Measurements from ENCODE around the gene EXOSC10. TPM values are rescaled to one million over a fixed set of nuclear protein-coding genes. Genes with fewer than 3 reads are reported as not detected.
"Not testable (repeated sequence)": the region's sequence is repeated elsewhere in the genome, so short reads cannot be mapped to it uniquely, and the experiment has no call there.

EXOSC10 gene
- total and polyA plus RNA-seq, 10 donors, result 27.5 to 66.3 (median 55.4) TPM

DNA sequence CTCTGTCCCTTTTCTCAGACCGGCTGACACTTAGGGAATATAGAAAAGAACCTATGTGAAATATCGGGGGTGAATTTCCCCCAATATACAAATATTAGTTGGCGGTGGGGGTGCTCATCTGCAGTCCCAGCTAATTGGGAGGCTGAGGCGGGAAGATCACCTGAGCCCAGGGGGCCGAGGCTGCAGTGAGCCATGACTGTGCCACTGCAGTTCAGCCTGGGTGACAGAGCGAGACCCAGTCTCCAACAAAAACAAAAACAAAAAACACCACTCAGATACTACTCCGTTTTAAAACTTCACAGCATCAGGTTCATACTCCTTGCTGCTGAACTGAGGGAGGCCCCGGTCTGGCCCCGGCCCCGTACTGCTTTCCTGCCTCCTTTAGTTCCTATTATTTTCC, 5.9 kb upstream of the EXOSC10 start:
- intact Hi-C loops (cut with DNase I; ENCODE audit: low total_unique reads), result no loop called here
- Histone ChIP-seq H3K4me1 (no peaks in the 10 kb centered on the region), H3K9me3 (no peaks in the 10 kb centered on the region), H3K27ac (no peak overlapping the region), H3K27me3 (replicated peaks in 1 of 7) (no peaks in the 10 kb centered on the region), H3K36me3 (peaks cover 0 to 53% (median 46%) of the 10 kb centered on the region in 6 donors), H3K4me3 (no peak overlapping the region)
- WGBS, 5 donors, result 91 to 99% (median 95%) methylated on average over 10 of the region's 10 CpGs
- no peak for DNase-seq
- TF ChIP-seq POLR2A (IDR thresholded peaks at IDR 0.05), result no peak
- no peak for TF ChIP-seq POLR2AphosphoS5 (IDR thresholded peaks at IDR 0.05)
- TF ChIP-seq, protein P1, sequence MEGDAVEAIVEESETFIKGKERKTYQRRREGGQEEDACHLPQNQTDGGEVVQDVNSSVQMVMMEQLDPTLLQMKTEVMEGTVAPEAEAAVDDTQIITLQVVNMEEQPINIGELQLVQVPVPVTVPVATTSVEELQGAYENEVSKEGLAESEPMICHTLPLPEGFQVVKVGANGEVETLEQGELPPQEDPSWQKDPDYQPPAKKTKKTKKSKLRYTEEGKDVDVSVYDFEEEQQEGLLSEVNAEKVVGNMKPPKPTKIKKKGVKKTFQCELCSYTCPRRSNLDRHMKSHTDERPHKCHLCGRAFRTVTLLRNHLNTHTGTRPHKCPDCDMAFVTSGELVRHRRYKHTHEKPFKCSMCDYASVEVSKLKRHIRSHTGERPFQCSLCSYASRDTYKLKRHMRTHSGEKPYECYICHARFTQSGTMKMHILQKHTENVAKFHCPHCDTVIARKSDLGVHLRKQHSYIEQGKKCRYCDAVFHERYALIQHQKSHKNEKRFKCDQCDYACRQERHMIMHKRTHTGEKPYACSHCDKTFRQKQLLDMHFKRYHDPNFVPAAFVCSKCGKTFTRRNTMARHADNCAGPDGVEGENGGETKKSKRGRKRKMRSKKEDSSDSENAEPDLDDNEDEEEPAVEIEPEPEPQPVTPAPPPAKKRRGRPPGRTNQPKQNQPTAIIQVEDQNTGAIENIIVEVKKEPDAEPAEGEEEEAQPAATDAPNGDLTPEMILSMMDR (IDR thresholded peaks at IDR 0.05 in 8 of 11, conservative IDR thresholded peaks at IDR 0.05 in 3 of 11), result no peak

DNA sequence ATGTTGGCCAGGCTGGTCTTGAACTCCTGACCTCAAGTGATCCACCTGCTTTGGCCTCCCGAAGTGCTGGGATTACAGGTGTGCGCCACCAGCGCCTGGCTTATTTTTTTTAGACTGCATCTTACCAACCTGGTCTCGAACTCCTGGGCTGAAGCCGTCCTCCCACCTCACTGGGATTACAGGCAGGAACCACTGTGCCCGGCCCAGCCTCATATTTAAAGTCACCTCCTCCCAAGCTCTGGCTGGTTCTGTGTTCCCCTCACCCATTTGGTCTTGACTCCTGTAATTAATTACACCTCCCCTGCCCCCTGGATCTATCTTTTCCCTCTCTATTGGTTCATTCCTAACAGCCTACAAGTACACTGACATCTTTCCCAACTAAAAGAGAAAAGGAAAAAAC, 1.7 kb upstream of the EXOSC10 start:
- Histone ChIP-seq H3K36me3 (peaks cover 0 to 29% (median 24%) of the 10 kb centered on the region in 6 donors), H3K4me3 (no peak overlapping the region), H3K9me3 (no peaks in the 10 kb centered on the region), H3K4me1 (peaks cover 5 to 37% (median 23%) of the 10 kb centered on the region in 6 donors), H3K27ac (no peak overlapping the region), H3K27me3 (replicated peaks in 1 of 7) (no peaks in the 10 kb centered on the region)
- intact Hi-C loops (cut with DNase I; ENCODE audit: low total_unique reads), result no loop called here
- TF ChIP-seq, protein P1 (IDR thresholded peaks at IDR 0.05 in 8 of 11, conservative IDR thresholded peaks at IDR 0.05 in 3 of 11), result no peak
- TF ChIP-seq POLR2AphosphoS5 (IDR thresholded peaks at IDR 0.05) (no peak), POLR2A (IDR thresholded peaks at IDR 0.05) (no peak)
- DNase-seq, result no peak
- WGBS, 5 donors, result 90 to 96% (median 95%) methylated on average over 6 of the region's 6 CpGs

DNA sequence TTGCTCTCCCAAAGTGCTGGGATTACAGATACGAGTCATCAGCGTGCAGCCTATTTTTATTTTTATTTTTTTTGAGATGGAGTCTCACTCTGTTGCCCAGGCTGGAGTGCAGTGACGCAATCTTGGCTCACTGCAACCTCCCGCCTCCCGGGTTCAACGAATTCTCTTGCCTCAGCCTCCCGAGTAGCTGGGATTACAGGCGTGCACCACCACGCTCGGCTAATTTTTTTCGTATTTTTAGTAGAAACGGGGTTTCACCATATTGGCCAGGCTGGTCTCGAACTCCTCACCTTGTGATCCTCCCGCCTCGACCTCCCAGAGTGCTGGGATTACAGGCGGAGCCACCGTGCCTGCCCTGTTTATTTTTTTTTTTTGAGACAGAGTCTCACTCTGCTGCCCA, 1.1 kb upstream of the EXOSC10 start:
- DNase-seq; intact Hi-C loops (cut with DNase I; ENCODE audit: low total_unique reads); H3K9me3 ChIP-seq; H3K27me3 ChIP-seq (replicated peaks in 1 of 7); H3K4me3 ChIP-seq; H3K27ac ChIP-seq: not testable (repeated sequence)
- Histone ChIP-seq H3K36me3 (peaks cover 0 to 29% (median 24%) of the 10 kb centered on the region in 6 donors), H3K4me1 (peaks cover 5 to 38% (median 23%) of the 10 kb centered on the region in 6 donors)
- WGBS, 5 donors, result 92 to 95% (median 95%) methylated on average over 17 of the region's 17 CpGs

DNA sequence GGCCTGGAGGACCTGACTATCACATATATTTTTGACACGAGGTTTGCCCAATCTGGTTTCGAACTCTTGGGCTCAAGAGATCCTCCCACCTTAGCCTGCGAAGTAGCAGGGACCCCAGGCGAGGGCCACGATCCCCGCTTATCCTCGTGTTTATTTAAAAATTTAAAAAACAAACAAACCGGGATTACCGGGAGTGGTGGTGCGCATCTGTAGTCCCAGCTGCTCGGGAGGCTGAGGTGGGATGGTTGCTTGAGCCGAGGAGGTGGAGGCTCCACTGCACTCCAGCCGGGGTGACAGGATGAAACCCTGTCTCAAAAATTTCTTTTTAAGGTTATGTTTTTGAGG, 452 bp upstream of the EXOSC10 start:
- Histone ChIP-seq H3K4me3 (peak overlapping the region; percentile 94 to 100 (median 98)), H3K36me3 (peaks cover 0 to 30% (median 26%) of the 10 kb centered on the region in 6 donors), H3K9me3 (no peaks in the 10 kb centered on the region), H3K27ac (peak overlapping the region in 7 of 8 donors; percentile 61 to 91 (median 88)), H3K4me1 (peaks cover 5 to 38% (median 23%) of the 10 kb centered on the region in 6 donors), H3K27me3 (replicated peaks in 1 of 7) (no peaks in the 10 kb centered on the region)
- 68 to 77% (median 75%) methylated on average over 13 of the region's 13 CpGs for WGBS, 5 donors
- intact Hi-C loops (cut with DNase I; ENCODE audit: low total_unique reads), result no loop called here
- TF ChIP-seq POLR2A (IDR thresholded peaks at IDR 0.05) (no peak), POLR2AphosphoS5 (IDR thresholded peaks at IDR 0.05) (no peak)
- TF ChIP-seq, protein P1 (IDR thresholded peaks at IDR 0.05 in 8 of 11, conservative IDR thresholded peaks at IDR 0.05 in 3 of 11), result no peak
- no peak for DNase-seq

DNA sequence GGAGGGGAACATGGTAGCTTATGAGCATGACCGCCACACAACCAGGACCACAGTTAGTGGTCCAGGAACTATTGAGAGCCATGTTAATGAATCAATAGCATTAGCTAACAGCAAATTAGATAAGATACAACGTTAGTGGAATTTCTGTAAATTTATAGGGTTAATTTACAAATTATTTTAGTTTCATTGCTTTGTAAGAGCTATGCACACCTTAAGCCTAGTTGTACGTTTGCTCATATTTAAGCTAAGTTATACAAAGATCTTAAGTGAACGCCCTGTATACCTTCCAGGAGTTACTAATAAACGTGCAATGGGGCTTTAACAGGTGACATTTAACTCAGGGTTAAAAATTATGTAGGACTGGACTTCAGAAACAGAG, 749 bp downstream of the EXOSC10 start:
- Histone ChIP-seq H3K4me1 (peaks cover 5 to 38% (median 23%) of the 10 kb centered on the region in 6 donors), H3K36me3 (peaks cover 0 to 42% (median 37%) of the 10 kb centered on the region in 6 donors), H3K27me3 (replicated peaks in 1 of 7) (no peaks in the 10 kb centered on the region), H3K27ac (peak overlapping the region in 6 of 8 donors; percentile 87 to 91 (median 88)), H3K9me3 (no peaks in the 10 kb centered on the region), H3K4me3 (peak overlapping the region; percentile 94 to 100 (median 98))
- intact Hi-C loops (cut with DNase I; ENCODE audit: low total_unique reads), result no loop called here
- no peak for DNase-seq
- 17 to 23% (median 18%) methylated on average over 5 of the region's 5 CpGs for WGBS, 5 donors
- TF ChIP-seq POLR2A (IDR thresholded peaks at IDR 0.05) (no peak), POLR2AphosphoS5 (IDR thresholded peaks at IDR 0.05) (no peak)
- TF ChIP-seq, protein P1 (IDR thresholded peaks at IDR 0.05 in 8 of 11, conservative IDR thresholded peaks at IDR 0.05 in 3 of 11), result no peak

DNA sequence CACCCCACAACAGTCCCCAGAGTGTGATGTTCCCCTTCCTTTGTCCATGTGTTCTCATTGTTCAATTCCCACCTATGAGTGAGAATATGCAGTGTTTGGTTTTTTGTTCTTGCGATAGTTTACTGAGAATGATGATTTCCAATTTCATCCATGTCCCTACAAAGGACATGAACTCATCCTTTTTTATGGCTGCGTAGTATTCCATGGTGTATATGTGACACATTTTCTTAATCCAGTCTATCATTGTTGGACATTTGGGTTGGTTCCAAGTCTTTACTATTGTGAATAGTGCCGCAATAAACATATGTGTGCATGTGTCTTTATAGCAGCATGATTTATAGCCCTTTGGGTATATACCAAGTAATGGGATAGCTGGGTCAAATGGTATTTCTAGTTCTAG, 15.9 kb downstream of the EXOSC10 start:
- H3K9me3 ChIP-seq; H3K27ac ChIP-seq; H3K27me3 ChIP-seq (replicated peaks in 1 of 7); H3K4me3 ChIP-seq; DNase-seq; intact Hi-C loops (cut with DNase I; ENCODE audit: low total_unique reads); H3K4me1 ChIP-seq: not testable (repeated sequence)
- WGBS, 5 donors, result 90 to 100% (median 96%) methylated on average over 2 to 3 of the region's 3 CpGs
- H3K36me3 ChIP-seq, result peaks cover 11 to 96% (median 68%) of the 10 kb centered on the region in 6 donors

Data from spleen (tissue), 11 donors.